ENCODE measurements around the gene UNC5A. TPM values are rescaled to one million over a fixed set of nuclear protein-coding genes. Genes with fewer than 3 reads are reported as not detected.

Gene UNC5A
- total and polyA plus RNA-seq, 2 of the 8 experiments (the other 6 are each of a cell fraction or from before 2014, with no cell fraction given) = 4.0 to 7.6 TPM

GRCh38 chr5:176847726-176848290 lies 37.4 kb downstream of the UNC5A start (continued):
- TF ChIP-seq GTF2F1 (IDR thresholded peaks at IDR 0.05; ENCODE audit: borderline replicate concordance, low read depth, low read length) = no peak
- TF ChIP-seq HDAC2 (IDR thresholded peaks at IDR 0.05; ENCODE audit: borderline replicate concordance in 1 of 2, low read depth in 2 of 2, low read length in 2 of 2) = no peak
- no peak for TF ChIP-seq EP300 (IDR thresholded peaks at IDR 0.05; ENCODE audit: borderline replicate concordance in 1 of 2, low read depth in 2 of 2, low read length in 2 of 2)
- no peak for TF ChIP-seq ASH2L (IDR thresholded peaks at IDR 0.05; ENCODE audit: low read length)
- TF ChIP-seq PHF8 (conservative IDR thresholded peaks at IDR 0.05; ENCODE audit: low read depth, low read length) = no peak

Measured in H1 (cell line).